NCI-H69 (cell line): ENCODE measurements around the gene RPS19.

ENCODE experiments used
- DNase-seq: peaks from one replicate; lab custom pipeline; 2025; lab: John Stamatoyannopoulos, UW

Gene RPS19

DNA sequence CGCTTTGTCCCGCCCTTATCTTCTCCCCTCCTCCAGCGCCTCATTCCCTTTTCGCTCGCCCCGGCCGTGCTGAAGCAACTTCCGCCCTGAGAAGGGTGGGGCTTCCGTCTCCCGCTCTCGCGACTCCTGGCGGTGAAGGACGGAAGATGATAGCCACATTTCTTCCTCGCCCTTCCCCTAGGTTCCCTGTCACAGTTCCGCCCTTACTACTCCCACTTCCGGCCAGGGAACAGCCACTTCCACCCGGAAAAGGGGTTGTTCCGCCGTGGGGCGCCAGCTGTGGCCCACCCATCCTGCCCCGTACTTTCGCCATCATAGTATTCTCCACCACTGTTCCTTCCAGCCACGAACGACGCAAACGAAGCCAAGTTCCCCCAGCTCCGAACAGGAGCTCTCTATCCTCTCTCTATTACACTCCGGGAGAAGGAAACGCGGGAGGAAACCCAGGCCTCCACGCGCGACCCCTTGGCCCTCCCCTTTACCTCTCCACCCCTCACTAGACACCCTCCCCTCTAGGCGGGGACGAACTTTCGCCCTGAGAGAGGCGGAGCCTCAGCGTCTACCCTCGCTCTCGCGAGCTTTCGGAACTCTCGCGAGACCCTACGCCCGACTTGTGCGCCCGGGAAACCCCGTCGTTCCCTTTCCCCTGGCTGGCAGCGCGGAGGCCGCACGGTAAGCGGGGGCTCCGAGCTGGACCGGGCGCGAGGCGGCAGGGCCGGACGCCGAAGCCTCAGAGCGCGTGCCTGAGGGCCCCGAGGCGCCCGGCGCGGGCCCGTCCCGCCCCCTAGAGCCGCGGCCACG is at the start of gene RPS19:
Gene RPS19, plus strand, starts transcription at position 638 of the 801 bp plus-strand sequence. CDS start 520 bp downstream, outside the sequence.
- peak; percentile 99 for DNase-seq

DNA sequence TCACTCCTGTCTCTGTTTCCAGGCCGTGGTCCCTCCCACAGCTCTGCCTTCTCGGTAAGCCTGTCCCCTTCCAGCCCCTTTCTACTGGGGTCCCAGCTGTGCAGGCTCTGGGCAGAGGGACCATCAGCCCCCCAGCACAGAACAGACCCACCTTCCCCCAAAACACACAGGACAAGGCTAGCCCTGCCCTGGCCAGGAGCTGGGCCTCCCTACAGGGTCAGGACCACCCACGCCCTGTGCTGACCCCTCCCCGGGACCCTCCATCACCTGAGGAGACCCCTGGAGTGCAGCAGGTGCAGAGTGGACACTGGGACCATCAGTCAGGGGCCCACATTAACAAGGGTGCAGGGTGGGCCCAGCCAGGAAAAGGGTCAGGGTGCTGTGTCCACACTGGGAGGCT is 49.8 kb upstream of the RPS19 start:
- no peak for DNase-seq

DNA sequence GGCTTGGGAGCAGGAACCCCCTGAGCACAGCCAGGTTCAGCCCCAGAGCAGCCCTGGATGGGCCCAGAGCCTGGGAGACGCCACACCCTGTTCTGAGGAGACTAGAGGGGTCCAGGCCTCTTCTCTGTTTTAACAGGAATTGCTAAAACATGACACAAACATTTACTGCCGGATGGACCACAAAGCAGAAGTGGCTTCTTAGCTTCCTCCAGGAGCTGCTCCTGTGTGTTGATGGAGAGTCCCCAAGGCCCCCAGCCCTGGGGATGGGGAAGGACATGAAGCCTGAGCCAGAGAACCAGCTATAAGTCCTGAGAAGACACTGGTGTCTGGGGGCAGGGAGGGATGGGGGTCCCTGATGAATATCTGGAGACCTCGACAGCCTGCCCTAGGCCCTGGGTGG is 49.0 kb upstream of the RPS19 start:
- DNase-seq: no peak

DNA sequence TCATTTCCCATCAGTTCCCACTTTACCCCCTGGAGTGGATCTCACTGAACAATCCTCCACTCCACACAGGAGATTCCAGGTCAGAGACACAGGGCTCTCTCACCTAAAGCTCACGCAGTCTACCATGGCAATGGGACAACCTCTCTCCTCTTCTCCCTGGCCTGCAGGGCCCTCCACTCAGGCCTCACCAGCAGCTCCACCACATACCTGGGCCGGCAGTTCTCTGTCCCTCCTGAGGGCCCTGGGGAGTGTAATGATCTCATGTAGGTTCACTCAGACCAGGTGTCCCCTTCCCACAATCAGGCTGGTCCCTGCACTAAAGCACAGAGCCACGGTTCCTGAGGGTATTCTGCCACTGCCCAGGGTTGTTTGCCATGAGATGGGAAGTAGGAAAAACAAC is 48.1 kb upstream of the RPS19 start:
- no peak for DNase-seq

- no peak for DNase-seq
These were observed 46.1 kb upstream of the RPS19 start for GRCh38 chr19:41813911-41814310.

DNA sequence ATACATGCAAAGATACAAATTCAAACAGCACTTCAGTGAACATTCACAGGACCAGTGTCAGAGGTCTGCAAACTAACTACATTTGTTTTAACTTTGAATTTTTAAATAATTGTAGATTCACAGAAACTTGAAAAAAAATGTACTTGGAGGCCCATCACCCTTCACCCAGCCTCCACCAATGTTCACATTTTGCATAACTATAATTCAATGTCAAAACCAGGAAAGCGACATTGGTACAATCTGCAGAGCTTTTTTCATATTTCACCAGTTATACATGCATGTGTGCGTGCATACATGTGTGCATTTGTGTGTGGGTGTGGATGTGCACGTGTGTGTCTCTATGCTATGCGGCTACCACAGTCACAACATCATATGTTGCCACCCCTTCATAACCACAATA is 44.8 kb upstream of the RPS19 start:
- no peak for DNase-seq

DNA sequence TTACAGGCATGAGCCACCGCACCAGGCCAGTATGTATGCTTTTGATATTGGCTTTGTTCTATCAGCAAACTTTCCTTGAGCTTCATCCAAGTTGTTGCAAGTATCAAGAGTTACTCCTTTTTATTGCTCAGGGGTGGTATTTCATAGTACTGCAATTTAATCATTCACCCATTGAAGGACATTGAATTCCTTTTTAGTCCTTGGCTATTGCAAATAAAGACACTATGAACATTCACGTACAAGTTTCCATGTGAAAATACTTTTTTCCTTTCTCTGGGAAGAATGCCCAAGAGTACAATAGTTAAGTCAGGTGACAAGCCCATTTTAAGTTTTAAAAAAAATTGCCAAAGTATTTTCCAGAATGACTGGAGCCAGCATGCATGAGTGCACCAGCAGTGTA is 43.3 kb upstream of the RPS19 start:
- DNase-seq: no peak

GRCh38 chr19:41821003-41821735 is 38.9 kb upstream of the RPS19 start:
- DNase-seq: peak; percentile 86

- DNase-seq: no peak
These were observed 21.9 kb upstream of the RPS19 start for GRCh38 chr19:41837981-41838708.

DNA sequence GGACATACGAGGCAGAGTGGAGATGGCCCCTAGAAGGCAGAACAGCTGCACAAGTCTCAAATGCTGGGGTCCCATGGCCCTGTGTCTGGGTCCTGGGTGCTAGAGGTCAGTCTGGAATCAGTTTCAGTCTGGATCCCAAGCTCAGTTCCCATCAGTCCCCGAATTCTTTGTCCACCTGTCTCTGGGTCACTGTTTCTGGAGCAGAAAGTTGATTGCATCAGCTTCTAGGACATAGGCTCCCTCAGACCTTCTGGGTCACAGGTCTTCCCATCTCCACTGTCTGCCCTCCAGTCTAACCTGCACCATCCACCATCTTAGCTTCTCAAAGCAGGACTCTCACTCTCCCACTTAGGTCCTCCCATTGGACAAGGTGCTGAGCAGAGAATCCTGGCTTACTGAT is 20.8 kb upstream of the RPS19 start:
- no peak for DNase-seq

GRCh38 chr19:41843371-41843770 is 16.7 kb upstream of the RPS19 start:
- DNase-seq: no peak

DNA sequence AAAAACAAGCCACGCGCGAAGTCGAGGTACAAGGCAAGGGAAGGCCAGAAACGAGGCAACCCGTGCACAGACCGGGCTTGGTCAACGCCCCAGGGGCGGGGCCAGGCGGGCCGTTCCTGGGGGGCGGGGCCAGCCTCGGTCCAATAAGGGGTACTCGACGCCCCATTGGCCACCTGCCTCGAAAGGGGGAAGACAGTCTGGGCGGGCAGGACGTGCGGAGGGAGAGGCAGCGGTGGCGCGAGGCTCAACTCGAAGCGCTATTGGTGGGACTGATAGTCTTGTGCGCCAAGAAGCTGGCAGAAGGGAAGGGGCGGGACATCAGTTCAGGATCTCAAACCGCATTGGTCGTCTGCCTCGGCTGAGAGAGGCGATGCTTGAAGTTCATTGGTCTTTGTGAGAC is 15.5 kb upstream of the RPS19 start, which contains the start of gene LYPD4:
Gene LYPD4, minus strand, starts transcription at position 83 of the 400 bp plus-strand sequence. CDS start 5,398 bp downstream, outside the sequence.
- DNase-seq: no peak

DNA sequence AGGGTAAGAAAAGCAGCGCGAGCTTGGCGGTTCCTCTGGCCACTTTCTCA is 15.2 kb upstream of the RPS19 start, which contains the start of gene DMRTC2:
Gene DMRTC2, plus strand, starts transcription at position 42 of the 50 bp plus-strand sequence. CDS start 2,387 bp downstream, outside the sequence.
- DNase-seq: no peak

DNA sequence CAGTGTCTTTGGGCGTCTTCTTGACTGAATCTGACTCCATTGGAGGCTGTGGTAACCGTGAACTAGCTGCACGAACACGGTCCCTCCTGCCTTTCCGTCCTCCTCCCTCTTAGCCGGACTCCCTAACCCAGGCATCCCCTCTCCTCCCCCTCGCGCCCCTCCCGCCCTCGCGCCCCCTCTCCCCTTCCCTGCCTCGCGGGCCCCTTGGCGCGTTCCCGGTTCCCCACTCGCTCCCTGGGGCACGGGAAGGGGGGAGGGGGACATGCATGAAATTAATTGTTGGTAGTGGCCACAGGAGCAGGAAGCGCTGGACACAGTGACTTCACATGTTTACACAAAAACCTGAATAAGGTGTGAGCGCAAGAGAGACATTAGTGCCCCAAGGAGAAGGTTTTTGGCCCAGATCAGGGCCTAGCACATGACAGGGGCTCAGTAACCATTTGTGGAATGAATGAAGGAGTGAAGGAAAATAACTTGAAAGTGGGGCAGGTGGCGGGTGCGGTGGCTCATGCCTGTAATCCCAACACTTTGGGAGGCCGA is 14.9 kb upstream of the RPS19 start:
- no peak for DNase-seq

GRCh38 chr19:41847351-41848105 is 12.5 kb upstream of the RPS19 start:
- no peak for DNase-seq

DNA sequence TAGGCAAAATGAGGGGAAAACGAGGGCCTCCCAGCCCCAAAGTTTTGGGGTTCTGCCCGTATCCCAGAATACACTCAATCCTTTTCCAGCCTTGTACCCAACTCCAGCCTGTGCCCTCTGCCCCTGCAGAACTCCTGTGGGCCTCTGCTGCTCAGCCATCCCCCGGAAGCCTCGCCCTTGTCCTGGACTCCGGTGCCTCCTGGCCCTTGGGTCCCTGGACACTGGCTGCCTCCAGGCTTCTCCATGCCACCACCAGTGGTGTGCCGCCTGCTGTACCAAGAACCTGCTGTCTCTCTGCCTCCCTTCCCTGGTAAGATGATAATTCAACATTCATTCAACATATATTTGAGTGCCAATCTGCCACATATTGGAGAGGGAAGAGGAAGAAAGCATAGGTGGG is 11.4 kb upstream of the RPS19 start:
- no peak for DNase-seq

- no peak for DNase-seq
These were observed 11.0 kb upstream of the RPS19 start for GRCh38 chr19:41849067-41849466.

- no peak for DNase-seq
These were observed 9.7 kb upstream of the RPS19 start for GRCh38 chr19:41850381-41850780.

DNA sequence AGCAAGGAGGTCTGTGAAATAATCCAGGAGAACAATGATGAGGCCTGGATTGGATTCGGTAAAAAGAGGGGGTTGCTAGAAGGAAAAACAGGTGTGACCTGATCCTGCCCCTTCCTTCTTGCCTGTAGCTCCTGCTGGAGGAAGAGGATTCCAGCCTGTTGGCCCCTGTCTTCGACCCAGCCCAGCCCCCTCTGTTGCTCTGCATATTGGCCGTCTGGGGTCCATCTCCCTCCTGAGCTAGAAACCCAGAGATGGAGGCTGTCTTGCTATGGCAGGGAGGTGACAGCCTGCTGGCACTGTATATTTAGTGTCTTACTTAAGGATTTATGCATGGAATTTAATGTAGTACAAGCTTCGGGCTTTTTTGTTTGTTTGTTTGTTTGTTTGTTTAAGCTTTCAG is 8.6 kb upstream of the RPS19 start:
- no peak for DNase-seq

DNA sequence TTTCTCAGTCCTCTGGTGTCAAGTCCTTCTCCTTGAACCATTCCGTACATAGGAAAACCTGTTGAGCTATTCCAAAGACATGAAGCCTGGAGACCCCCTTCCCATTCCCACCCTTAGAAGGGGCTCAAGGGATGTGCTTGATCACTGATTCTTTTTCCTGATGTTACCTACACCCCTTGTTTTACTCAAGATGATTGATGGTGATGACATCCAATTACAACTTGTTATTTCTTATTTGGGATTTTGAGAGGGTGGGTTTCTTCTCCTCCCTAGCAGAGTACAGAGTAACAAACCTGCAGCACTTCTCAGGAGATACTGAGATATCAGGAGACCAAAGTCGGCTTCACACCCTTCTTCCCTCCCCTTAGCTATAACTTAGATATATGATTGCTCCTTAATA is 6.7 kb upstream of the RPS19 start:
- no peak for DNase-seq

GRCh38 chr19:41853768-41854167 is 6.3 kb upstream of the RPS19 start:
- no peak for DNase-seq

GRCh38 chr19:41859213-41859617 is 840 bp upstream of the RPS19 start:
- DNase-seq: no peak
